GM12891 (cell line): ENCODE data around the gene MNX1.

ENCODE experiments used
- POLR2A ChIP-seq: IDR thresholded peaks from 2 replicates; pipeline ENCODE4 v1.6.1; 2011; ENCODE audit warnings: low read depth, low read length, control low read depth
- POLR2AphosphoS5 ChIP-seq: IDR thresholded peaks from 2 replicates; pipeline ENCODE4 v1.6.1; 2011; ENCODE audit warnings: low read depth, low read length, control low read depth
- TAF1 ChIP-seq: IDR thresholded peaks from 2 replicates; pipeline ENCODE4 v1.6.1; 2011; ENCODE audit warnings: low read depth, low read length, control low read depth

DNA sequence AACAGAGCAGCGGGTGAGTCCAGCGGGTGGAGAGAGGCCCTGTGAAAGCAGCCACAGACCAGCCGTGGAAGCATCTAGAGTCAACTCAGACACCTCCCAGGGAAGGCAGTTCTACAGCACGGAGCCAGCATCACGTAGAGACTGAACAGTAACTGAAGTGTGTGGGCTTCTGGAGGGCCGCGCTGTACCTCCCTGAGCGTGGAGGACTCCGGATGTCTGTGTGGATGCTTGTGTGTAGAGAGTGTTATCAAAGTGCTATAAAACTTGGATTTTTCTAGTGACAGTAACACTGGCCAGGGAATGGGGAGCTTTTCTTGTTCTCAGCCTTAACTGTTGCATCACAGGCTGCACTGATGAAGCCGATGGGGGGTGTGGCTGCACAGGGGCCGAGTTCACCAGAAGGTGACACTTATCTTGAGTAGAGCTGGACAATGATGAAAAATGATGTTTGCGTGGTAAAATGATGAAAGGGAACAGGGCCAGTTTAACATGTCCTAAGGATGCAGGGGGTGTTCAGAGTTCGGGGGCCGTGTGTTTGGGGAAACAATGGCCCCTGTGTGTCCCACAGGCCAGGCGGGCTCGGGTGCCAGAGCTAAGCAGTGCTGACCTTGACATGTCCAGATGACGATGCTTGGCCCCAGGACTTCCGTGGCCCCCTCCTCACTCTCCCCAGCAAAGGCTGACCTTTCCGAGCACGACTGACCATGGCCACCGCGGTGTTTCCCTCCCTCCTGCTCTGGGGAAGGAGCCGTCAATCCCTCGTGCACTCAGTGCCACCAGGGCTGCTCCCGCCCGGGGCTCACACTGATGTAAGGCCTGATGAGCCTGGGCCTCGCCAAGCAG is 21.9 kb downstream of the MNX1 start:
- TF ChIP-seq POLR2A (no peak), TAF1 (no peak), POLR2AphosphoS5 (no peak)
